Caco-2 (cell line): Measurements from ENCODE around the gene ARL4A. TPM values are rescaled to one million over a fixed set of nuclear protein-coding genes. Genes with fewer than 3 reads are reported as not detected.

Experiments used
- BruUV-seq: library from RNA; stranded (reverse); fragments of 400-500 nt; replicated peaks from 2 replicates; lab custom pipeline; 2021; lab: Mats Ljungman, UMichigan
- CTCF ChIA-PET: fragments of 300-600 bp; sonication (Branson Sonifier 250); formaldehyde crosslinking; loops from one replicate; lab custom pipeline; 2022; ENCODE audit warnings: antibody characterized with exemption; lab: Charles Lee
- POLR2A ChIA-PET: fragments of 300-600 bp; sonication (Branson Sonifier 250); formaldehyde crosslinking; loops from one replicate; lab custom pipeline; 2022; ENCODE audit warnings: antibody characterized with exemption; lab: Charles Lee
- DNase-seq, 2 experiments: peaks; one replicate each; pipeline versions ENCODE4 v3.0.0 to v3.0.0-alpha.2; 2020 to 2022
- H3K27me3 ChIP-seq: replicated peaks from 2 replicates; pipeline ENCODE4 v1.6.0; 2011; ENCODE audit warnings: low read length; ENCODE audit not compliant: control insufficient read depth, insufficient read depth
- H3K36me3 ChIP-seq: 2 replicates; pipeline ENCODE4 v1.5.1; 2011; ENCODE audit warnings: low read length; ENCODE audit not compliant: control insufficient read depth, insufficient read depth
- H3K4me1 ChIP-seq: fragments of 250-450 bp; sonication (Bioruptor Pico); 2 replicates; pipeline ENCODE4 v1.5.1; 2020; ENCODE audit warnings: mild to moderate bottlenecking
- H3K4me3 ChIP-seq: 2 replicates; pipeline ENCODE4 v1.5.1; 2011; ENCODE audit warnings: low read depth, mild to moderate bottlenecking, control low read depth, low read length
- H3K9me3 ChIP-seq: fragments of 250-450 bp; sonication (Bioruptor Pico); 2 replicates; pipeline ENCODE4 v1.5.1; 2020; ENCODE audit warnings: mild to moderate bottlenecking, moderate library complexity
- H3K27ac Mint-ChIP-seq: one replicate; pipeline ENCODE4 v1.8.0; 2022; ENCODE audit warnings: mixed read lengths; ENCODE audit not compliant: unreplicated experiment
- H3K27me3 Mint-ChIP-seq: one replicate; pipeline ENCODE4 v1.8.0; 2022; ENCODE audit warnings: mixed read lengths; ENCODE audit not compliant: insufficient read depth, unreplicated experiment
- H3K36me3 Mint-ChIP-seq: one replicate; pipeline ENCODE4 v1.8.0; 2022; ENCODE audit warnings: mild to moderate bottlenecking, mixed read lengths; ENCODE audit not compliant: insufficient read depth, unreplicated experiment
- H3K4me1 Mint-ChIP-seq: one replicate; pipeline ENCODE4 v1.8.0; 2022; ENCODE audit warnings: low read depth, mixed read lengths; ENCODE audit not compliant: unreplicated experiment
- H3K4me3 Mint-ChIP-seq: one replicate; pipeline ENCODE4 v1.8.0; 2022; ENCODE audit warnings: mild to moderate bottlenecking, moderate library complexity, mixed read lengths; ENCODE audit not compliant: unreplicated experiment
- H3K9me3 Mint-ChIP-seq: one replicate; pipeline ENCODE4 v1.8.0; 2022; ENCODE audit warnings: mixed read lengths; ENCODE audit not compliant: unreplicated experiment
- intact Hi-C: fragments of 100-400 bp; cut with micrococcal nuclease; formaldehyde crosslinking; loops from one replicate; pipeline ENCODE4 v1.10.0; 2022; ENCODE audit not compliant: unreplicated experiment
- total RNA-seq: library from RNA; stranded (reverse); gene quantifications from 2 replicates; pipeline ENCODE4 v1.2.3, GENCODE V29; 2022
- TF ChIP-seq, protein P1 (sequence below), 2 experiments: fragments of 200-600 bp in 1 of 2; IDR thresholded peaks; 1 replicate in 1 of 2; 2 replicates in 1 of 2; pipeline versions ENCODE4 v1.5.1 to v1.8.0; 2011 to 2022; ENCODE audit warnings: antibody characterized with exemption in 1 of 2, control low read depth in 1 of 2, inconsistent platforms in 1 of 2, low read depth in 1 of 2, low read length in 1 of 2, mild to moderate bottlenecking in 1 of 2, moderate library complexity in 1 of 2; ENCODE audit not compliant: insufficient read depth in 1 of 2, severe bottlenecking in 1 of 2, unreplicated experiment in 1 of 2

Gene ARL4A
- total RNA-seq, 1 experiment from 2014 or later = 40.6 TPM

DNA sequence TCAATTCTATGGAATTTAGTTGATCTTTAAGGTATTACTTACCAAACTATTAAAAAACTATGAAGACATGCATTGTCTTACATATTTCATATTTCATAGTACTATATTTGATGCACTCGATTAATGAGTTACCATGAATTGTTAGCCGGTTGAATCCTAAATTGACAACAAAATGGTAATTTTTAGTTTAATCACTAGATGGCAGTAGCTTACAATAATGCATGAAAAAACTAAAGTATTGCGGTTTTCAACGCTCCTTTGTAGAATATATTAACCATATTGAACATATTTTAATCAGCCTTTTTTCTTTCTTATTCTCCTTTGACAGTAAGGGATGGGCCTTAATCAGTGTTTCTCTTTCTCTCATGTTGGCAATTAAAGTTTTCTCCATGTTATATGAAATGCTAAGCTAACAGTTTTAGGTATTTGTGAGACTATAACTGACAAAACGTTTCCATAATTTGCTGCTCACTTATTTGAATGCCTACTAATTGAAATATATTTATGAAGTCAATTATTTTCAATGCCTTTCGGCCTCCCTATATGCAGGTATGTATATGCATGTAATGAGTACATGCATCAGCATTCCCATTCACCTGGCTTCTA lies 48.5 kb upstream of the ARL4A start:
- intact Hi-C loops = no loop called here
- DNase-seq = peak in 1 of 2 experiments; percentile 27
- Mint-ChIP-seq H3K4me1 (peaks cover 13% of the 10 kb centered on the region), H3K4me3 (no peak overlapping the region), H3K36me3 (no peaks in the 10 kb centered on the region), H3K27ac (no peak overlapping the region), H3K9me3 (no peaks in the 10 kb centered on the region), H3K27me3 (no peaks in the 10 kb centered on the region)
- Histone ChIP-seq H3K4me3 (no peak overlapping the region), H3K27me3 (no peaks in the 10 kb centered on the region), H3K9me3 (no peaks in the 10 kb centered on the region), H3K36me3 (no peaks in the 10 kb centered on the region), H3K4me1 (peaks cover 20% of the 10 kb centered on the region; the same call in 1 of the 2 replicates)
- no TSS peak for BruUV-seq
- ChIA-PET POLR2A (no interaction called here), CTCF (interaction anchor here (1.4 kb wide), 1 partner anchor 9 kb away, joined by 3 read pairs; no protein-coding TSS in a partner anchor)
- TF ChIP-seq, protein P1, sequence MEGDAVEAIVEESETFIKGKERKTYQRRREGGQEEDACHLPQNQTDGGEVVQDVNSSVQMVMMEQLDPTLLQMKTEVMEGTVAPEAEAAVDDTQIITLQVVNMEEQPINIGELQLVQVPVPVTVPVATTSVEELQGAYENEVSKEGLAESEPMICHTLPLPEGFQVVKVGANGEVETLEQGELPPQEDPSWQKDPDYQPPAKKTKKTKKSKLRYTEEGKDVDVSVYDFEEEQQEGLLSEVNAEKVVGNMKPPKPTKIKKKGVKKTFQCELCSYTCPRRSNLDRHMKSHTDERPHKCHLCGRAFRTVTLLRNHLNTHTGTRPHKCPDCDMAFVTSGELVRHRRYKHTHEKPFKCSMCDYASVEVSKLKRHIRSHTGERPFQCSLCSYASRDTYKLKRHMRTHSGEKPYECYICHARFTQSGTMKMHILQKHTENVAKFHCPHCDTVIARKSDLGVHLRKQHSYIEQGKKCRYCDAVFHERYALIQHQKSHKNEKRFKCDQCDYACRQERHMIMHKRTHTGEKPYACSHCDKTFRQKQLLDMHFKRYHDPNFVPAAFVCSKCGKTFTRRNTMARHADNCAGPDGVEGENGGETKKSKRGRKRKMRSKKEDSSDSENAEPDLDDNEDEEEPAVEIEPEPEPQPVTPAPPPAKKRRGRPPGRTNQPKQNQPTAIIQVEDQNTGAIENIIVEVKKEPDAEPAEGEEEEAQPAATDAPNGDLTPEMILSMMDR (IDR thresholded peaks at IDR 0.05; ENCODE audit: insufficient read depth in 1 of 2, low read depth in 1 of 2, low read length in 1 of 2, severe bottlenecking in 1 of 2, unreplicated experiment in 1 of 2) = peak; percentile 39 to 62

DNA sequence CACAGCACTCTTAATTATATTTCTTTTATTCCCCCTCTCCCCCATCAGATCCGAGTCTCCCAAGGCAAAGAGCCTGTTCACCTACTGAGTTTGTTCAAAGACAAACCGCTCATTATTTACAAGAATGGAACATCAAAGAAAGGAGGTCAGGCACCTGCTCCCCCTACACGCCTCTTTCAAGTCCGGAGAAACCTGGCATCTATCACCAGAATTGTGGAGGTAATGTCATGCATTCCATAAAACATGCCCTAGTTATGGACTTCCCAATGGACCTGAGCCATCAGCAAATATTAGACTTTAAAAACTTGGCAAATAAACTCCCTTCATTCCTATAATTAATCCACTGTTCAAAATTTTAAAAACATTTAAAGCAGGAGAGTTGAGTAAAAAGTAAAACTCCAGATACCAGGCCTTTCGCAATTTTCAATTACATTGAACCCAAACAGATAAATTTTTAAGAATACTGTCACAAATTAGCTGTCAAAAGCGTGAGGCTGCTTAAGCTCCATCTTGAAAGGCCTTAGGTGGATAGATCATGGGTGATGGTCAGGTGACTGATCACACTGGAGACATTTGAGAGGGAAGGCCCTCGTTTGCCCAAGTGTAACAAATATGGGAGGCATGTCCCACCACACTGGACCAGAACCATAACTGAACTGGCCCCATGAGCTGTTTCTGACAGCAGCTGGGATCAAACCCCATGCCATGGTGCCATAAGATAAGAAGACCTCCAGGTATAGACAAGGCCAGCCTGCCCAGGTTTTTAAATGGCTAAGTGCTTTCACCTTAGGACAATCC lies 46.9 kb upstream of the ARL4A start:
- Histone ChIP-seq H3K27me3 (no peaks in the 10 kb centered on the region), H3K9me3 (no peaks in the 10 kb centered on the region), H3K4me1 (peaks cover 20% of the 10 kb centered on the region; the same call in 1 of the 2 replicates), H3K36me3 (no peaks in the 10 kb centered on the region), H3K4me3 (no peak overlapping the region)
- ChIA-PET CTCF (interaction anchor here (1.4 kb wide), 1 partner anchor 47 kb away, joined by 6 read pairs; the partner anchor contains the start of gene ARL4A), POLR2A (no interaction called here)
- intact Hi-C loops = loop anchor here (1.0 to 5.0 kb wide), 6 partner anchors 30 to 623 kb away; no protein-coding TSS in a partner anchor
- Mint-ChIP-seq H3K27me3 (no peaks in the 10 kb centered on the region), H3K9me3 (no peaks in the 10 kb centered on the region), H3K4me3 (peak overlapping the region; percentile 21), H3K27ac (peak overlapping the region; percentile 10), H3K4me1 (peaks cover 13% of the 10 kb centered on the region), H3K36me3 (no peaks in the 10 kb centered on the region)
- BruUV-seq = no TSS peak
- peak; percentile 59 to 64 for DNase-seq
- TF ChIP-seq, protein P1 (IDR thresholded peaks at IDR 0.05; ENCODE audit: insufficient read depth in 1 of 2, low read depth in 1 of 2, low read length in 1 of 2, severe bottlenecking in 1 of 2, unreplicated experiment in 1 of 2) = no peak

DNA sequence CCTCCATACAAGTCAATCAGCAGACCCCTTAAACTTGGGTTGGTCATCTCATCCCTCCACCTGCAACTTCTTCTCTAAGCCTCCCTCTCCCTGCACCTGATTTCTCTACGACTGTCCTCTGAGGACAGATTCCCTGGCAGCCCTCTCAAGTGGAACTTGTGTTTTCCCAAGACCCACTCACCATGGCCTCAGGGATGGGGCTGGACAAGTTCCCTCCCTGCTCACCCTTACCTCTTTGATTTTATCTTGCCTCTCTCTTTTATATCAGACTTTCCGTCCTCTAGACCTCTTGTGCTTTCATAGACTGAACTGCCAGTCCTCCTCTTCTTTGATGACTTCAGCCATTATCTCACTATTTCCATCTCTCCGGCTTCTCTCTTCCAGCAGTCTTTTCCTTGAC lies 46.2 kb upstream of the ARL4A start:
- no peak overlapping the region for H3K27ac Mint-ChIP-seq
- H3K9me3 Mint-ChIP-seq = no peaks in the 10 kb centered on the region
- ChIA-PET CTCF (interaction anchor here (1.4 kb wide), 1 partner anchor 46 kb away, joined by 6 read pairs; the partner anchor contains the start of gene ARL4A), POLR2A (no interaction called here)
- peaks cover 13% of the 10 kb centered on the region for H3K4me1 Mint-ChIP-seq
- H3K36me3 Mint-ChIP-seq = no peaks in the 10 kb centered on the region
- H3K36me3 ChIP-seq = no peaks in the 10 kb centered on the region
- no peak overlapping the region for H3K4me3 ChIP-seq
- no peak overlapping the region for H3K4me3 Mint-ChIP-seq
- no peaks in the 10 kb centered on the region for H3K9me3 ChIP-seq
- intact Hi-C loops = loop anchor here (2.0 to 5.0 kb wide), 2 partner anchors 376 to 536 kb away; no protein-coding TSS in a partner anchor
- no peak for DNase-seq
- BruUV-seq = no TSS peak
- TF ChIP-seq, protein P1 (IDR thresholded peaks at IDR 0.05; ENCODE audit: insufficient read depth in 1 of 2, low read depth in 1 of 2, low read length in 1 of 2, severe bottlenecking in 1 of 2, unreplicated experiment in 1 of 2) = no peak
- H3K27me3 ChIP-seq = no peaks in the 10 kb centered on the region
- H3K4me1 ChIP-seq = peaks cover 20% of the 10 kb centered on the region; the same call in 1 of the 2 replicates
- H3K27me3 Mint-ChIP-seq = no peaks in the 10 kb centered on the region
